Smooth muscle cell of the brain vasculature (primary cell): ENCODE data around the gene SPDEF.

Experiments
- DNase-seq: peaks from one replicate; pipeline ENCODE4 v3.0.0-alpha.2; 2012; ENCODE audit warnings: low read depth, low spot score

Gene SPDEF

GRCh38 chr6:34528996-34529664 lies 27.0 kb downstream of the SPDEF start:
- no peak for DNase-seq

GRCh38 chr6:34527751-34528670 lies 28.1 kb downstream of the SPDEF start:
- DNase-seq: no peak

GRCh38 chr6:34526992-34527728 lies 29.0 kb downstream of the SPDEF start:
- DNase-seq: peak; percentile 68

- no peak for DNase-seq
Observed at GRCh38 chr6:34526241-34526972, 29.7 kb downstream of the SPDEF start.

GRCh38 chr6:34525431-34526175 lies 30.5 kb downstream of the SPDEF start:
- no peak for DNase-seq

- no peak for DNase-seq
Observed at GRCh38 chr6:34524971-34525370, 31.2 kb downstream of the SPDEF start.

GRCh38 chr6:34524499-34524898 lies 31.6 kb downstream of the SPDEF start:
- no peak for DNase-seq

GRCh38 chr6:34523441-34524206 lies 32.5 kb downstream of the SPDEF start:
- no peak for DNase-seq

- no peak for DNase-seq
Observed at GRCh38 chr6:34522761-34523160, 33.4 kb downstream of the SPDEF start.

- no peak for DNase-seq
Observed at GRCh38 chr6:34521463-34522285, 34.5 kb downstream of the SPDEF start.

GRCh38 chr6:34520645-34521462 lies 35.3 kb downstream of the SPDEF start:
- no peak for DNase-seq

GRCh38 chr6:34519971-34520644 lies 36.0 kb downstream of the SPDEF start:
- no peak for DNase-seq

- no peak for DNase-seq
Observed at GRCh38 chr6:34518669-34519365, 37.3 kb downstream of the SPDEF start.

GRCh38 chr6:34517966-34518365 lies 38.2 kb downstream of the SPDEF start:
- no peak for DNase-seq

- no peak for DNase-seq
Observed at GRCh38 chr6:34517461-34517881, 38.7 kb downstream of the SPDEF start.

- no peak for DNase-seq
Observed at GRCh38 chr6:34516391-34517324, 39.5 kb downstream of the SPDEF start.
